Measurements from ENCODE around the gene MFSD11.
"Not testable (repeated sequence)": the region's sequence is repeated elsewhere in the genome, so short reads cannot be mapped to it uniquely, and the experiment has no call there.

MFSD11 gene

GRCh38 chr17:76737676-76738467 is at the start of gene MFSD11:
TSS of gene MFSD11 (plus strand) at chr17:76738119. CDS start at chr17:76738353, 234 bp downstream.
- DNase-seq = peak; percentile 98

GRCh38 chr17:76688165-76688622 is 49.7 kb upstream of the MFSD11 start:
- no peak for DNase-seq

GRCh38 chr17:76689859-76690258 is 48.1 kb upstream of the MFSD11 start:
- no peak for DNase-seq

- no peak for DNase-seq
Observed at GRCh38 chr17:76690596-76691280, 47.2 kb upstream of the MFSD11 start.

GRCh38 chr17:76691379-76692191 is 46.3 kb upstream of the MFSD11 start:
- no peak for DNase-seq

GRCh38 chr17:76695059-76695831 is 42.7 kb upstream of the MFSD11 start:
- no peak for DNase-seq

- DNase-seq = no peak
Observed at GRCh38 chr17:76696763-76697701, 40.9 kb upstream of the MFSD11 start.

GRCh38 chr17:76697702-76698465 is 40.0 kb upstream of the MFSD11 start:
- DNase-seq = no peak

GRCh38 chr17:76698466-76698977 is 39.4 kb upstream of the MFSD11 start:
- not testable (repeated sequence) for DNase-seq

GRCh38 chr17:76700270-76700616 is 37.7 kb upstream of the MFSD11 start:
- DNase-seq = no peak

- no peak for DNase-seq
Observed at GRCh38 chr17:76700617-76701470, 37.1 kb upstream of the MFSD11 start.

- DNase-seq = no peak
Observed at GRCh38 chr17:76701471-76701967, 36.4 kb upstream of the MFSD11 start.

GRCh38 chr17:76702076-76702475 is 35.8 kb upstream of the MFSD11 start:
- no peak for DNase-seq

GRCh38 chr17:76702941-76703637 is 34.8 kb upstream of the MFSD11 start:
- no peak for DNase-seq

GRCh38 chr17:76704805-76705204 is 33.1 kb upstream of the MFSD11 start:
- DNase-seq = no peak

GRCh38 chr17:76706817-76707216 is 31.1 kb upstream of the MFSD11 start:
- no peak for DNase-seq

GRCh38 chr17:76707985-76708807 is 29.7 kb upstream of the MFSD11 start:
- DNase-seq = no peak
